ENCODE data around the gene CAVIN2.
"Not testable (repeated sequence)": the region's sequence is repeated elsewhere in the genome, so short reads cannot be mapped to it uniquely, and the experiment has no call there.

The CAVIN2 gene

DNA sequence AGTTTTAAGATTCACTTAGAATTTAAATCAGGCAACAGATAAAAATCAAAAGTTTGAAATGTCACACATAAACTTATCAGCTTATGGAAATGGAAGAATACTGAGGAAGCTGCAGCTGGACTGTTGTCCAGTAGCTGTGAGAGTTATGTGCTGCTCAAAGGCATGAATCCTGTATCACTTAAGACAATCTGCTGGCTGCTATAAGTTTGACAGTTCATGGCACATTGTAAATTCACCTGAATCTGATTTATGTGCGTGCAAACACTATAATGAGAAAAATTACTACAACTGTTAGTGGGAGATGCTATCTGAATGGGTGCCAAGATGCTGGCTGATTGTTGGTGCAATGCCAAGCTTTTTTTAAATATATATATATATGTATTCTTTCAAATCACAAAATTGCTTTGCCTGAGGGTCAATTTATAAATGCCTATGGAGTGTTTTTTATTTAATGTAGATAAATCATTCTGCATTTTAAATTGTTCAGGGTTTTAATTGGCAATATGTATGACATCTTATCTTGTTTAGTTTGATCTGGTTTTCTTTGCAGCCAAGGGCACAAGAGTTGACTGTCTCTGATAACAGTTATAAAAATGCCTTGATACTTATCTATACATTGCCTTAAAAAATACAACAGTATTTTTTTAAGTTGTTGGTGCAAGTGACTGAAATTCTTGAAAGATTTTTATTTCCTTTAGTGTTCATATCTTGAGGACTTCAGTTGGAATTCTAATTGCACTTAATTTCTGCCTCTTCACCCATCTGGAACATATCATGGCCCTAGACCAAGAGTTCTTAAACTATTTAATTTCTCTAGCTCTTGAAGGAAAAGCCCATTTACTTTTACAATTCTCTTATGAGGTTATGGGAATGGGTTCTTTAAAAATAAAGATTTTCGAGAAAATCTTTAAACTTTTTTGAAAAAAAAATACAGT is 48.7 kb downstream of the CAVIN2 start:
- no peak overlapping the region for H3K27ac ChIP-seq
- H3K36me3 ChIP-seq = no peaks in the 10 kb centered on the region
- TF ChIP-seq Cebpa-rat (IDR thresholded peaks at IDR 0.05) = no peak
- no peaks in the 10 kb centered on the region for H3K27me3 ChIP-seq
- no peak overlapping the region for H3K9ac ChIP-seq
- H3K4me1 ChIP-seq = peaks cover 0 to 7% (median 0%) of the 10 kb centered on the region in 10 experiments; a peak in 3 of 20 replicates
- no peak overlapping the region for H3K4me3 ChIP-seq
- no peak overlapping the region for H3K4me2 ChIP-seq
- H3K9me3 ChIP-seq (replicated peaks in 1 of 11) = no peaks in the 10 kb centered on the region
- H4K20me1 ChIP-seq = no peaks in the 10 kb centered on the region

DNA sequence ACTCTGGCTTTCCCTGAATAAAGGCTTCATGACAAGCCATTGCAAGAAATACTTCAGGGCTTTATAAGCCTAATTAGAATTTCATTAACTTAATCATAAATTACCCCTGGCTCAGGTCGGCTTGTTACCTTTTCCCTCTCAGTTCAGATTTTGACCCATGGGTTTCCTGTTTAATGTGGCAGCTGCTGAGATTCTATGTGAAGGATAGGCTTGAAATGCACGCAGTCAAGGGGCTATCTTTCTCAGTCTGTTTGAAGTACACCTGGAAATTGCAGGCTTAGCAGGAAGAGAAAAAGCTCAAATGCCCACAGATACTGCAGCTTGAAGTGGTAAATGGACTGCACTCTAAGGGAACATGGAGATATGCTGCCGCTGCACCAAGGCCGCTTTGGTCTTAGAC is 49.4 kb downstream of the CAVIN2 start:
- Histone ChIP-seq H4K20me1 (no peaks in the 10 kb centered on the region), H3K4me2 (no peak overlapping the region), H3K36me3 (no peaks in the 10 kb centered on the region), H3K4me1 (peaks cover 0 to 8% (median 0%) of the 10 kb centered on the region in 10 experiments; a peak in 3 of 20 replicates), H3K9ac (no peak overlapping the region), H3K4me3 (no peak overlapping the region), H3K27ac (no peak overlapping the region), H3K27me3 (no peaks in the 10 kb centered on the region), H3K9me3 (replicated peaks in 1 of 11) (no peaks in the 10 kb centered on the region)
- TF ChIP-seq Cebpa-rat (IDR thresholded peaks at IDR 0.05) = no peak

GRCh38 chr2:191795715-191796114 is 51.2 kb downstream of the CAVIN2 start:
- no peak for TF ChIP-seq Cebpa-rat (IDR thresholded peaks at IDR 0.05)
- H4K20me1 ChIP-seq = no peaks in the 10 kb centered on the region
- H3K4me3 ChIP-seq = no peak overlapping the region
- no peaks in the 10 kb centered on the region for H3K9me3 ChIP-seq (replicated peaks in 1 of 11)
- no peak overlapping the region for H3K9ac ChIP-seq
- H3K27me3 ChIP-seq = no peaks in the 10 kb centered on the region
- no peaks in the 10 kb centered on the region for H3K36me3 ChIP-seq
- H3K27ac ChIP-seq = no peak overlapping the region
- peaks cover 0 to 8% (median 0%) of the 10 kb centered on the region in 10 experiments; a peak in 3 of 20 replicates for H3K4me1 ChIP-seq
- H3K4me2 ChIP-seq = no peak overlapping the region

DNA sequence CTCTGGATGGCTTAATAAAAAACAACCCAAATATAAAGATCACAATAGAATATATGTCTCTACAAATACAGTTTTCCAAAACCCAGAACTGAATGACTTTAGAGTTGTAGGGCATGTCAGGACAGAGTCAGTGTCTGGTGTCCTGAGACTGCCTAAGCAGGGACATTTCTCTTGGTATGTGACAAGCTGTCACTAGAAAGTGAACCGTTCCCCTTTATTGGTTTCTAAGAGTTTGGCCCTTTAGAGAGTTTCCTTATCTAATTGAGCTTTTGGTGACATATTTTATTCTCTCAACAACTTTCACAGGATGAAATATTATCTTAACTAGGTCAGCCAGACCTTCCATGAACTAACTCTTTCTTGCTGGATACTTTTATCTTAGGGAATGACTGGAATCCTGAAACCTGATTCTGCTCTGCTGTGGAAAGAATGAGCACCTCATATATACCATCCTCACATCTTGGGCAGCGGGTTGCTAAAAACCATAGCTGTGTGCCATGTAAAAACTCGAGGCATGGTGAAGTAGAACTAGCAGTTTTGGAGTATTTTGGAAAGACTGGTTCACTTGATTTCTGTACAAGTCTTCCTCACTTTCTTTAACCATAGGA is 54.8 kb downstream of the CAVIN2 start:
- H3K4me1 ChIP-seq = peaks cover 0 to 21% (median 0%) of the 10 kb centered on the region in 10 experiments; a peak in 4 of 20 replicates
- TF ChIP-seq Cebpa-rat (IDR thresholded peaks at IDR 0.05) = no peak
- no peak overlapping the region for H3K4me3 ChIP-seq
- no peak overlapping the region for H3K4me2 ChIP-seq
- no peaks in the 10 kb centered on the region for H3K36me3 ChIP-seq
- H4K20me1 ChIP-seq = no peaks in the 10 kb centered on the region
- no peak overlapping the region for H3K27ac ChIP-seq
- no peaks in the 10 kb centered on the region for H3K27me3 ChIP-seq
- no peak overlapping the region for H3K9ac ChIP-seq
- no peaks in the 10 kb centered on the region for H3K9me3 ChIP-seq (replicated peaks in 1 of 11)

DNA sequence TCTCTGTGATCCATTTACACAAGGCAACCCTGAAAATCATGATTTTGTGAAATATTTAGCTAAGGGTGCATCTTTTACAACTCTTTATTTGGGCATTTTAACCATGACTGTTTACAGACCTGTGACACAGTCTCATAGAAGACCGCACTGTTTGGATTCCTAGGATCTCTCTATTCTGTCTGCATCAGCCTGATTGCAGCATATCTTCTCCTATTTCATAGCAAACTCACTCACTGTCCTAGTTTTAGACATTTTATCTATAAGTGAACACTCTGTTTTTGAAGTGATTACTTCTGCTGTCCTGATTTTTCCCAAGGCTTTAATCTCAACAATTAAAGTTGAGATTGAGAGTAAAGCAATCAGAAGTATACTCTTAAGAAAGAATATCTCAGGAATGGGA is 56.2 kb downstream of the CAVIN2 start:
- no peak for TF ChIP-seq Cebpa-rat (IDR thresholded peaks at IDR 0.05)
- Histone ChIP-seq H3K36me3 (no peaks in the 10 kb centered on the region), H4K20me1 (no peaks in the 10 kb centered on the region), H3K27me3 (no peaks in the 10 kb centered on the region), H3K4me2 (no peak overlapping the region), H3K4me3 (no peak overlapping the region), H3K27ac (no peak overlapping the region), H3K4me1 (peaks cover 0 to 30% (median 0%) of the 10 kb centered on the region in 10 experiments; a peak in 4 of 20 replicates), H3K9me3 (replicated peaks in 1 of 11) (peaks cover 0 to 4% (median 0%) of the 10 kb centered on the region in 11 experiments; a peak in 2 of 22 replicates), H3K9ac (no peak overlapping the region)

- H3K27ac ChIP-seq = no peak overlapping the region
- H3K27me3 ChIP-seq = no peaks in the 10 kb centered on the region
- H3K9ac ChIP-seq = no peak overlapping the region
- peaks cover 0 to 30% (median 0%) of the 10 kb centered on the region in 10 experiments; a peak in 4 of 20 replicates for H3K4me1 ChIP-seq
- TF ChIP-seq Cebpa-rat (IDR thresholded peaks at IDR 0.05) = no peak
- H3K36me3 ChIP-seq = no peaks in the 10 kb centered on the region
- peaks cover 0 to 4% (median 0%) of the 10 kb centered on the region in 11 experiments; a peak in 2 of 22 replicates for H3K9me3 ChIP-seq (replicated peaks in 1 of 11)
- H4K20me1 ChIP-seq = no peaks in the 10 kb centered on the region
- no peak overlapping the region for H3K4me3 ChIP-seq
- no peak overlapping the region for H3K4me2 ChIP-seq
Measured at GRCh38 chr2:191789796-191790195, 57.1 kb downstream of the CAVIN2 start.

- peak overlapping the region in 2 of 11 experiments; percentile 13 to 42; a peak in 2 of 22 replicates for H3K4me2 ChIP-seq
- TF ChIP-seq Cebpa-rat (IDR thresholded peaks at IDR 0.05) = no peak
- no peak overlapping the region for H3K27ac ChIP-seq
- peaks cover 0 to 4% (median 0%) of the 10 kb centered on the region in 11 experiments; a peak in 2 of 22 replicates for H3K9me3 ChIP-seq (replicated peaks in 1 of 11)
- H3K4me3 ChIP-seq = no peak overlapping the region
- H3K4me1 ChIP-seq = peaks cover 0 to 22% (median 0%) of the 10 kb centered on the region in 10 experiments; a peak in 3 of 20 replicates
- H3K27me3 ChIP-seq = no peaks in the 10 kb centered on the region
- H3K9ac ChIP-seq = no peak overlapping the region
- no peaks in the 10 kb centered on the region for H4K20me1 ChIP-seq
- no peaks in the 10 kb centered on the region for H3K36me3 ChIP-seq
Measured at GRCh38 chr2:191786694-191787093, 60.2 kb downstream of the CAVIN2 start.

DNA sequence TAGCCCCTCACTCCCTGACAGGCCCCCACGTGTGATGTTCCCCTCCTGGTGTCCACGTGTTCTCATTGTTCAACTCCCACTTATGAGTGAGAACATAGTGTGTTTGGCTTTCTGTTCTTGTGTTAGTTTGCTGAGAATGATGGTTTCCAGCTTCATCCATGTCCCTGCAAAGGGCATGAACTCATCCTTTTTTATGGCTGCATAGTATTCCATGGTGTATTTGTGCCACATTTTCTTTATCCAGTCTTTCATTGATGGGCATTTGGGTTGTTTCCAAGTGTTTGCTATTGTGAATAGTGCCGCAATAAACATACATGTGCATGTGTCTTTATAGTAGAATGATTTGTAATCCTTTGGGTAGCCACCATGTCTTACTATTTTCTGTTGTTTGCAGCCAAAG is 61.2 kb downstream of the CAVIN2 start:
- H3K4me2 ChIP-seq; H3K27ac ChIP-seq; H4K20me1 ChIP-seq; H3K36me3 ChIP-seq; H3K4me3 ChIP-seq; H3K9ac ChIP-seq; H3K27me3 ChIP-seq; H3K9me3 ChIP-seq (replicated peaks in 1 of 11): not testable (repeated sequence)
- H3K4me1 ChIP-seq = peaks cover 0 to 22% (median 0%) of the 10 kb centered on the region in 10 experiments; a peak in 3 of 20 replicates

All from BLaER1 treated with 17β-estradiol and CSF1 and Interleukin-3, amounts not matched to agents 10 nM and 100 nM (cell line).